OCI-LY7 (cell line): ENCODE measurements around the gene SMOC2. TPM values are rescaled to one million over a fixed set of nuclear protein-coding genes. Genes with fewer than 3 reads are reported as not detected.

ENCODE experiments used
- BruUV-seq: library from RNA; stranded (reverse); fragments of 400-500 nt; replicated peaks from 2 replicates; lab custom pipeline; 2021; lab: Mats Ljungman, UMichigan
- CTCF ChIA-PET: fragments of 300-600 bp; sonication (Branson Sonifier 250); formaldehyde crosslinking; loops from one replicate; lab custom pipeline; 2022; ENCODE audit warnings: antibody characterized with exemption; ENCODE audit not compliant: unreplicated experiment; lab: Charles Lee
- POLR2A ChIA-PET: fragments of 300-600 bp; sonication (Branson Sonifier 250); formaldehyde crosslinking; loops from one replicate; lab custom pipeline; 2022; ENCODE audit warnings: antibody characterized with exemption; lab: Charles Lee
- DNase-seq: peaks from one replicate; pipeline ENCODE4 v3.0.0-alpha.2; 2015; ENCODE audit warnings: low spot score
- H2AFZ ChIP-seq: fragments of 200-600 bp; sonication (generic), shearing (Covaris generic); 2 replicates; pipeline ENCODE4 v1.6.1; 2014; ENCODE audit warnings: mild to moderate bottlenecking, antibody characterized with exemption, low read length, moderate library complexity
- H3K27ac ChIP-seq: fragments of 200-600 bp; sonication (generic); 2 replicates; pipeline ENCODE4 v1.5.1; 2014; ENCODE audit warnings: mixed run types, low read depth, mild to moderate bottlenecking, moderate library complexity, low read length, inconsistent platforms; ENCODE audit not compliant: poor library complexity, severe bottlenecking
- H3K36me3 ChIP-seq: fragments of 200-600 bp; sonication (generic); 2 replicates; pipeline ENCODE4 v1.6.1; 2014; ENCODE audit warnings: mild to moderate bottlenecking, antibody characterized with exemption, low read length, moderate library complexity, mixed read lengths; ENCODE audit not compliant: insufficient read depth
- H3K4me1 ChIP-seq: fragments of 200-600 bp; sonication (generic); 2 replicates; pipeline ENCODE4 v1.5.1; 2014; ENCODE audit warnings: mild to moderate bottlenecking, low read length; ENCODE audit not compliant: insufficient read depth, poor library complexity, severe bottlenecking
- H3K4me2 ChIP-seq: fragments of 200-600 bp; sonication (generic); 2 replicates; pipeline ENCODE4 v1.6.1; 2014; ENCODE audit warnings: mild to moderate bottlenecking, low read length
- H3K4me3 ChIP-seq: fragments of 200-600 bp; sonication (generic); 2 replicates; pipeline ENCODE4 v1.5.1; 2014; ENCODE audit warnings: mild to moderate bottlenecking, low read depth, low read length; ENCODE audit not compliant: poor library complexity, severe bottlenecking
- H3K79me2 ChIP-seq: fragments of 200-600 bp; sonication (generic); 2 replicates; pipeline ENCODE4 v1.6.1; 2016; ENCODE audit warnings: low read depth, mild to moderate bottlenecking, low read length, moderate library complexity, mixed read lengths; ENCODE audit not compliant: insufficient read depth
- H3K9me2 ChIP-seq: fragments of 200-600 bp; sonication (generic); 2 replicates; pipeline ENCODE4 v1.6.1; 2016; ENCODE audit warnings: mild to moderate bottlenecking, low read length, mixed read lengths; ENCODE audit not compliant: insufficient read depth
- H3K9me3 ChIP-seq: fragments of 200-600 bp; sonication (generic); 2 replicates; pipeline ENCODE4 v1.6.1; 2014; ENCODE audit warnings: mild to moderate bottlenecking, mixed run types, low read length, mixed read lengths
- H4K20me1 ChIP-seq: fragments of 200-600 bp; sonication (generic); 2 replicates; pipeline ENCODE4 v1.6.1; 2014; ENCODE audit warnings: mild to moderate bottlenecking, antibody characterized with exemption, low read length, moderate library complexity, mixed read lengths; ENCODE audit not compliant: insufficient read depth
- CTCF ChIP-seq: fragments of 200-600 bp; sonication (generic); conservative IDR thresholded peaks from 2 replicates; pipeline ENCODE4 v1.5.1; 2014; ENCODE audit warnings: mild to moderate bottlenecking, antibody characterized with exemption, low read length, moderate library complexity, mixed read lengths
- EZH2phosphoT487 ChIP-seq: fragments of 200-600 bp; sonication (generic); IDR thresholded peaks from 2 replicates; pipeline ENCODE4 v1.6.1; 2018; ENCODE audit warnings: low read depth, borderline replicate concordance, mild to moderate bottlenecking, mixed run types, antibody characterized with exemption, low read length, moderate library complexity, mixed read lengths
- intact Hi-C: fragments of 100-400 bp; cut with micrococcal nuclease; formaldehyde crosslinking; loops from one replicate; pipeline ENCODE4 v1.10.0; 2022; ENCODE audit not compliant: unreplicated experiment
- total RNA-seq, 2 experiments: library from RNA; depleted of rRNA in 1 of 2; stranded (reverse); fragments of >200 nt in 1 of 2; shearing (Covaris generic) in 1 of 2; gene quantifications; 2 replicates each; pipeline ENCODE4 v1.2.3, GENCODE V29; 2014 to 2022

Gene SMOC2
- total RNA-seq, 2 experiments from 2014 or later = not detected

GRCh38 chr6:168495133-168495532 is 54.1 kb downstream of the SMOC2 start:
- Histone ChIP-seq H2AFZ (no peak overlapping the region), H3K9me2 (no peaks in the 10 kb centered on the region), H3K36me3 (no peaks in the 10 kb centered on the region), H3K9me3 (no peaks in the 10 kb centered on the region), H3K4me3 (no peak overlapping the region), H4K20me1 (no peaks in the 10 kb centered on the region), H3K4me2 (no peak overlapping the region), H3K27ac (no peak overlapping the region), H3K4me1 (no peaks in the 10 kb centered on the region), H3K79me2 (no peaks in the 10 kb centered on the region)
- intact Hi-C loops = no loop called here
- TF ChIP-seq EZH2phosphoT487 (no peak), CTCF (no peak)
- no TSS peak for BruUV-seq
- POLR2A ChIA-PET = no interaction called here
- CTCF ChIA-PET = no interaction called here
- DNase-seq = no peak

GRCh38 chr6:168495636-168496035 is 54.7 kb downstream of the SMOC2 start:
- H2AFZ ChIP-seq = no peak overlapping the region
- H3K27ac ChIP-seq = no peak overlapping the region
- H3K4me3 ChIP-seq = no peak overlapping the region
- POLR2A ChIA-PET = no interaction called here
- DNase-seq = no peak
- CTCF ChIA-PET = no interaction called here
- no TSS peak for BruUV-seq
- no peaks in the 10 kb centered on the region for H3K36me3 ChIP-seq
- no peaks in the 10 kb centered on the region for H3K4me1 ChIP-seq
- no peak overlapping the region for H3K4me2 ChIP-seq
- no peaks in the 10 kb centered on the region for H3K9me2 ChIP-seq
- H3K79me2 ChIP-seq = no peaks in the 10 kb centered on the region
- no peaks in the 10 kb centered on the region for H3K9me3 ChIP-seq
- no peaks in the 10 kb centered on the region for H4K20me1 ChIP-seq
- TF ChIP-seq EZH2phosphoT487 = no peak
- TF ChIP-seq CTCF = no peak
- intact Hi-C loops = no loop called here

GRCh38 chr6:168496139-168496996 is 55.4 kb downstream of the SMOC2 start:
- ChIA-PET POLR2A (no interaction called here), CTCF (no interaction called here)
- Histone ChIP-seq H3K36me3 (no peaks in the 10 kb centered on the region), H3K4me3 (no peak overlapping the region), H3K79me2 (no peaks in the 10 kb centered on the region), H2AFZ (no peak overlapping the region), H4K20me1 (no peaks in the 10 kb centered on the region), H3K4me2 (no peak overlapping the region), H3K4me1 (no peaks in the 10 kb centered on the region), H3K9me2 (no peaks in the 10 kb centered on the region), H3K27ac (no peak overlapping the region), H3K9me3 (no peaks in the 10 kb centered on the region)
- intact Hi-C loops = no loop called here
- BruUV-seq = no TSS peak
- no peak for DNase-seq
- TF ChIP-seq CTCF (no peak), EZH2phosphoT487 (no peak)
